Measurements from ENCODE around the gene FHIT. TPM values are rescaled to one million over a fixed set of nuclear protein-coding genes. Genes with fewer than 3 reads are reported as not detected.
A peak's percentile ranks its signal among the peaks of the same experiment; 100 is the strongest.

The FHIT gene
- polyA plus RNA-seq, 1 of the 3 experiments (the other 2 are of a cell fraction) = 0.41 TPM

DNA sequence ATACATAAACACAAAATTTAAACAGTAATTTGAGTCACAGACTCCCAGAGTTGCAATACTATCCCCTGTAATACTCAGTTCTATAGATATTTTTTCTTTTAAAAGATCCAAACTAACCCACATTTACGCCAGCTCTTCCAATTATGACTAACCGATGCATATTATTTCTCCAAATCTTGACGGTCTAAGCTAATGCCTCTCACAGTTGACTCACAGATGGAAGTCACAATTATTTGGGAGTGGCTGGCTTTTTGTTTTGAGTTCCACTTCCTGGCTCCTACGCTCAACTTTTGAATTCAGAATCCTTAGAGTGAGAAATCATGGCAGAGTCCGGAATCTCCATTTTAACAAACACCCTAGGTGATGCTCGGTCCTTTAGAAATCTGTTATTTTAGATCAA is 749.9 kb downstream of the FHIT start:
- Histone ChIP-seq H3K4me2 (no peak overlapping the region), H3F3A (replicated peaks; ENCODE audit: insufficient read depth) (no peaks in the 10 kb centered on the region), H2AFZ (ENCODE audit: low read depth) (no peak overlapping the region), H3K4me1 (ENCODE audit: control insufficient read depth in 1 of 2, insufficient read depth in 2 of 2, low read depth in 1 of 2, low read length in 1 of 2) (no peaks in the 10 kb centered on the region; a peak in 1 of 4 replicates), H3K4me3 (ENCODE audit: low read depth in 2 of 2, low read length in 1 of 2) (no peak overlapping the region), H4K20me1 (ENCODE audit: insufficient read depth) (no peaks in the 10 kb centered on the region), H3K27ac (ENCODE audit: low read depth in 2 of 2, low read length in 1 of 2) (no peak overlapping the region), H3K79me2 (ENCODE audit: insufficient read depth) (no peaks in the 10 kb centered on the region), H3K9me2 (no peaks in the 10 kb centered on the region), H3K9ac (no peak overlapping the region), H3K36me3 (replicated peaks in 1 of 2; ENCODE audit: control insufficient read depth in 1 of 2, insufficient read depth in 2 of 2, low read length in 1 of 2) (no peaks in the 10 kb centered on the region), H3K27me3 (ENCODE audit: insufficient read depth) (no peaks in the 10 kb centered on the region), H3K9me3 (no peaks in the 10 kb centered on the region)
- no peak for TF ChIP-seq EP300 (IDR thresholded peaks at IDR 0.05; ENCODE audit: borderline replicate concordance in 1 of 2, low read depth in 1 of 2, low read length in 1 of 2)
- TF ChIP-seq SMC3 (IDR thresholded peaks at IDR 0.05; ENCODE audit: low read depth, low read length) = no peak
- TF ChIP-seq FOSL2 (IDR thresholded peaks at IDR 0.05; ENCODE audit: borderline replicate concordance, low read depth) = no peak
- no peak for TF ChIP-seq RCOR1 (IDR thresholded peaks at IDR 0.05; ENCODE audit: low read length)
- TF ChIP-seq JUND (IDR thresholded peaks at IDR 0.05) = no peak
- TF ChIP-seq GABPA (IDR thresholded peaks at IDR 0.05; ENCODE audit: low read depth) = no peak
- no peak for TF ChIP-seq NRF1 (IDR thresholded peaks at IDR 0.05; ENCODE audit: low read depth, low read length)
- no peak for TF ChIP-seq MEF2A (IDR thresholded peaks at IDR 0.05; ENCODE audit: borderline replicate concordance, low read depth)
- TF ChIP-seq, protein P1, sequence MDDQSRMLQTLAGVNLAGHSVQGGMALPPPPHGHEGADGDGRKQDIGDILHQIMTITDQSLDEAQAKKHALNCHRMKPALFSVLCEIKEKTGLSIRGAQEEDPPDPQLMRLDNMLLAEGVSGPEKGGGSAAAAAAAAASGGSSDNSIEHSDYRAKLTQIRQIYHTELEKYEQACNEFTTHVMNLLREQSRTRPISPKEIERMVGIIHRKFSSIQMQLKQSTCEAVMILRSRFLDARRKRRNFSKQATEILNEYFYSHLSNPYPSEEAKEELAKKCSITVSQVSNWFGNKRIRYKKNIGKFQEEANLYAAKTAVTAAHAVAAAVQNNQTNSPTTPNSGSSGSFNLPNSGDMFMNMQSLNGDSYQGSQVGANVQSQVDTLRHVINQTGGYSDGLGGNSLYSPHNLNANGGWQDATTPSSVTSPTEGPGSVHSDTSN (IDR thresholded peaks at IDR 0.05) = no peak
- TF ChIP-seq POLR2AphosphoS5 (IDR thresholded peaks at IDR 0.05; ENCODE audit: low read depth, low read length) = no peak
- no peak for TF ChIP-seq FOXM1 (IDR thresholded peaks at IDR 0.05; ENCODE audit: low read depth)
- DNase-seq = no peak
- POLR2A ChIA-PET = no interaction called here
- WGBS (ENCODE audit: low lambda C conversion rate) = 73% methylated on average over 6 of the region's 6 CpGs
- CTCF ChIA-PET = no interaction called here

DNA sequence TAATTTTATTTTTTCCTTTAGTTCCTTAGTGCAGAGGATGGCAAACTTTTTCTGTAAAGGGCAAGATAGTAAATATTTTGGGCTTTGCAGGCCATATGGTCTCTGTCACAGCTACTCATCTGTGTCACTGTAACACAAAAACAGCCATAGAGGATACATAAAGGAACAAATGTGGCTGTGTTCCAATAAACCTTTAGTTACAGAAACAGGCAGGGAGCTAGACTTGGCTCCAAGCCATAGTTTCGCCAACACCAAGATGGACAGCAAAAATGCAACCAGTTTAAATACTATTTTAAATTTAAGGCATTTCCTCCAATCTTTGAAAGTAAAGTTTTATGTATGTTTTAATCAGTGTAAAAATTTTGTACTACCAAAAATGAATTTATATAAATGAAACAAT is 753.4 kb downstream of the FHIT start:
- H3K4me3 ChIP-seq (ENCODE audit: low read depth in 2 of 2, low read length in 1 of 2) = no peak overlapping the region
- no peaks in the 10 kb centered on the region for H3K9me3 ChIP-seq
- ChIA-PET CTCF (interaction anchor here (1.4 kb wide), 1 partner anchor 22 kb away, joined by 4 read pairs; no protein-coding TSS in a partner anchor), POLR2A (interaction anchor here (1.1 kb wide), 1 partner anchor 18 kb away, joined by 6 read pairs; no protein-coding TSS in a partner anchor)
- no peaks in the 10 kb centered on the region for H3K79me2 ChIP-seq (ENCODE audit: insufficient read depth)
- H3K4me1 ChIP-seq (ENCODE audit: control insufficient read depth in 1 of 2, insufficient read depth in 2 of 2, low read depth in 1 of 2, low read length in 1 of 2) = no peaks in the 10 kb centered on the region; a peak in 1 of 4 replicates
- no peaks in the 10 kb centered on the region for H3K9me2 ChIP-seq
- 22% methylated on average over 1 of the region's 1 CpG for WGBS (ENCODE audit: low lambda C conversion rate)
- H2AFZ ChIP-seq (ENCODE audit: low read depth) = no peak overlapping the region
- H3K27ac ChIP-seq (ENCODE audit: low read depth in 2 of 2, low read length in 1 of 2) = peak overlapping the region in 1 of 2 experiments; percentile 81; a peak in 2 of 4 replicates
- DNase-seq = peak; percentile 44
- no peaks in the 10 kb centered on the region for H3F3A ChIP-seq (replicated peaks; ENCODE audit: insufficient read depth)
- H3K36me3 ChIP-seq (replicated peaks in 1 of 2; ENCODE audit: control insufficient read depth in 1 of 2, insufficient read depth in 2 of 2, low read length in 1 of 2) = no peaks in the 10 kb centered on the region
- no peaks in the 10 kb centered on the region for H3K27me3 ChIP-seq (ENCODE audit: insufficient read depth)
- H3K4me2 ChIP-seq = no peak overlapping the region
- no peaks in the 10 kb centered on the region for H4K20me1 ChIP-seq (ENCODE audit: insufficient read depth)
- H3K9ac ChIP-seq = no peak overlapping the region
- TF ChIP-seq, protein P2, sequence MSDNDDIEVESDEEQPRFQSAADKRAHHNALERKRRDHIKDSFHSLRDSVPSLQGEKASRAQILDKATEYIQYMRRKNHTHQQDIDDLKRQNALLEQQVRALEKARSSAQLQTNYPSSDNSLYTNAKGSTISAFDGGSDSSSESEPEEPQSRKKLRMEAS (IDR thresholded peaks at IDR 0.05; ENCODE audit: low read depth) = no peak
- TF ChIP-seq, protein P1 (IDR thresholded peaks at IDR 0.05) = no peak
- TF ChIP-seq TAF1 (IDR thresholded peaks at IDR 0.05; ENCODE audit: borderline replicate concordance, low read depth, low read length) (no peak), SIN3A (IDR thresholded peaks at IDR 0.05; ENCODE audit: borderline replicate concordance, low read depth, low read length) (no peak), NRF1 (IDR thresholded peaks at IDR 0.05; ENCODE audit: low read depth, low read length) (no peak), YY1 (IDR thresholded peaks at IDR 0.05; ENCODE audit: low read depth) (no peak), TCF12 (IDR thresholded peaks at IDR 0.05) (no peak), CHD2 (IDR thresholded peaks at IDR 0.05; ENCODE audit: low read length, partially characterized antibody) (peak; percentile 19), FOXM1 (IDR thresholded peaks at IDR 0.05; ENCODE audit: low read depth) (no peak), EZH2phosphoT487 (IDR thresholded peaks at IDR 0.05; ENCODE audit: borderline replicate concordance, low read depth) (no peak), RFX5 (IDR thresholded peaks at IDR 0.05; ENCODE audit: low read length) (no peak)
- TF ChIP-seq, protein P3, sequence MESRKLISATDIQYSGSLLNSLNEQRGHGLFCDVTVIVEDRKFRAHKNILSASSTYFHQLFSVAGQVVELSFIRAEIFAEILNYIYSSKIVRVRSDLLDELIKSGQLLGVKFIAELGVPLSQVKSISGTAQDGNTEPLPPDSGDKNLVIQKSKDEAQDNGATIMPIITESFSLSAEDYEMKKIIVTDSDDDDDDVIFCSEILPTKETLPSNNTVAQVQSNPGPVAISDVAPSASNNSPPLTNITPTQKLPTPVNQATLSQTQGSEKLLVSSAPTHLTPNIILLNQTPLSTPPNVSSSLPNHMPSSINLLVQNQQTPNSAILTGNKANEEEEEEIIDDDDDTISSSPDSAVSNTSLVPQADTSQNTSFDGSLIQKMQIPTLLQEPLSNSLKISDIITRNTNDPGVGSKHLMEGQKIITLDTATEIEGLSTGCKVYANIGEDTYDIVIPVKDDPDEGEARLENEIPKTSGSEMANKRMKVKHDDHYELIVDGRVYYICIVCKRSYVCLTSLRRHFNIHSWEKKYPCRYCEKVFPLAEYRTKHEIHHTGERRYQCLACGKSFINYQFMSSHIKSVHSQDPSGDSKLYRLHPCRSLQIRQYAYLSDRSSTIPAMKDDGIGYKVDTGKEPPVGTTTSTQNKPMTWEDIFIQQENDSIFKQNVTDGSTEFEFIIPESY (IDR thresholded peaks at IDR 0.05; ENCODE audit: borderline replicate concordance, low read depth) = no peak
- TF ChIP-seq, protein P4, sequence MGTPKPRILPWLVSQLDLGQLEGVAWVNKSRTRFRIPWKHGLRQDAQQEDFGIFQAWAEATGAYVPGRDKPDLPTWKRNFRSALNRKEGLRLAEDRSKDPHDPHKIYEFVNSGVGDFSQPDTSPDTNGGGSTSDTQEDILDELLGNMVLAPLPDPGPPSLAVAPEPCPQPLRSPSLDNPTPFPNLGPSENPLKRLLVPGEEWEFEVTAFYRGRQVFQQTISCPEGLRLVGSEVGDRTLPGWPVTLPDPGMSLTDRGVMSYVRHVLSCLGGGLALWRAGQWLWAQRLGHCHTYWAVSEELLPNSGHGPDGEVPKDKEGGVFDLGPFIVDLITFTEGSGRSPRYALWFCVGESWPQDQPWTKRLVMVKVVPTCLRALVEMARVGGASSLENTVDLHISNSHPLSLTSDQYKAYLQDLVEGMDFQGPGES (IDR thresholded peaks at IDR 0.05; ENCODE audit: low read depth, low read length) = no peak
- TF ChIP-seq, protein P5, sequence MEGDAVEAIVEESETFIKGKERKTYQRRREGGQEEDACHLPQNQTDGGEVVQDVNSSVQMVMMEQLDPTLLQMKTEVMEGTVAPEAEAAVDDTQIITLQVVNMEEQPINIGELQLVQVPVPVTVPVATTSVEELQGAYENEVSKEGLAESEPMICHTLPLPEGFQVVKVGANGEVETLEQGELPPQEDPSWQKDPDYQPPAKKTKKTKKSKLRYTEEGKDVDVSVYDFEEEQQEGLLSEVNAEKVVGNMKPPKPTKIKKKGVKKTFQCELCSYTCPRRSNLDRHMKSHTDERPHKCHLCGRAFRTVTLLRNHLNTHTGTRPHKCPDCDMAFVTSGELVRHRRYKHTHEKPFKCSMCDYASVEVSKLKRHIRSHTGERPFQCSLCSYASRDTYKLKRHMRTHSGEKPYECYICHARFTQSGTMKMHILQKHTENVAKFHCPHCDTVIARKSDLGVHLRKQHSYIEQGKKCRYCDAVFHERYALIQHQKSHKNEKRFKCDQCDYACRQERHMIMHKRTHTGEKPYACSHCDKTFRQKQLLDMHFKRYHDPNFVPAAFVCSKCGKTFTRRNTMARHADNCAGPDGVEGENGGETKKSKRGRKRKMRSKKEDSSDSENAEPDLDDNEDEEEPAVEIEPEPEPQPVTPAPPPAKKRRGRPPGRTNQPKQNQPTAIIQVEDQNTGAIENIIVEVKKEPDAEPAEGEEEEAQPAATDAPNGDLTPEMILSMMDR (IDR thresholded peaks at IDR 0.05) = no peak
